GM18507 (cell line): ENCODE measurements around the gene APOBEC3A.
"Not testable (repeated sequence)": the region's sequence is repeated elsewhere in the genome, so short reads cannot be mapped to it uniquely, and the experiment has no call there.

Source experiments
- DNase-seq: peaks from one replicate; pipeline ENCODE4 v3.0.0; 2011; ENCODE audit warnings: low read depth; ENCODE audit not compliant: insufficient read length; ENCODE audit errors: extremely low spot score
- FAIRE-seq: peaks from 2 replicates; lab custom pipeline; 2011; peaks lifted over from hg19 to GRCh38; lab: Jason Lieb, UNC

The APOBEC3A gene

GRCh38 chr22:39007177-39007576 is 49.8 kb downstream of the APOBEC3A start:
- FAIRE-seq: no peak
- no peak for DNase-seq

- not testable (repeated sequence) for FAIRE-seq, DNase-seq
These were observed 51.0 kb downstream of the APOBEC3A start for GRCh38 chr22:39008271-39008850.

- DNase-seq: no peak
- FAIRE-seq: no peak
These were observed 53.5 kb downstream of the APOBEC3A start for GRCh38 chr22:39010946-39011345.
